Stimulated activated CD8-positive, alpha-beta memory T cell treated with anti-CD3 and anti-CD28 coated beads, Interleukin-7, amount 100 ng/mL, for 4 hours (primary cell): ENCODE data around the gene VPS37D.
"Not testable (repeated sequence)": the region's sequence is repeated elsewhere in the genome, so short reads cannot be mapped to it uniquely, and the experiment has no call there.

ENCODE experiments used
- DNase-seq, 2 donors: peaks; one replicate each; pipeline ENCODE4 v3.0.0-alpha.2; 2020; ENCODE audit warnings: low read depth in 2 of 2

Gene VPS37D

DNA sequence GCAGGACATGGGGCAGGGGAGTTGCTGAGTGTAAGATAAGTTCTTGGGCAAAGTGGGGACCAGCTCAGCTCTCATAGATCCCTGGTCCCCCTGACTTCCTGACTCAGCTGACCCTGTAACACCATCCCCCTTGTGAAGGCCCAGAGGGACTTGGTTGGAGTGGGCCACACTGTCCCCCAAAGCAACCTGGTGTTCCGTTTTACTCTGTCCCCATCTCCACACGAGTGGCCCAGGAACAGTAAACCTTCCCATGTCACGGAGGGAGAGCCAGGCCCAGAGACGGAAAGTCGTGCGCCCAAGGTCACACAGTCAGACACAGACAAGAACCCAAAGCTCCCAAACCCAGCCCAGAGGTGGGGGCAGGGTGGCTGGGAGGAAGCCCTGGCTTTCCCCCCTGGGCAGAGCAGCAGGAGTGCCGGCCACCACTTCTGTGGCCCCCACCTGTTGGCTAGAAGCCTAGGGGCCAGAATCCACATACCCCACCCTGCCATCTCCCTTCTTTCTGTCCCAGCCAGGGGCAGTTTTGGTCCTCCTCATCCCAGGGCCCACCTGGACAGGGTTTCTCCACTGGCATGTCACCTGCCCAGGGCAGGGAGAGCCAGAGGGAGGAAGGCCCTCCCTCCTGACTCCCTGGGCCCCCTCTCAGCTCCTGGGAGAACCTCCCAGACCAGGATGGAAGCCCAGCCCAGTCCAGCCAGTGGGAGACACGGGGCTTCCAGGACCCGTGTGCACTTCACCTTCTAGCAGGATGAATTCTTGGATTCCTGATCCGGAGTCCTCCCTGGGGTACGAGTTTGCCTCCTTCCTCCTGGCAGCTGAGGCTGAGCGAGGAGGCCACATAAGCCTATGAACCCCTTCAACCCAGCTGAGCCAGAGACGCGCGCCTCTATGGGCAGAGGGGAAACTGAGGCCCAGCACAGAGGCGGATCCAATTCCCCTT is 20.6 kb upstream of the VPS37D start:
- DNase-seq, result no peak

DNA sequence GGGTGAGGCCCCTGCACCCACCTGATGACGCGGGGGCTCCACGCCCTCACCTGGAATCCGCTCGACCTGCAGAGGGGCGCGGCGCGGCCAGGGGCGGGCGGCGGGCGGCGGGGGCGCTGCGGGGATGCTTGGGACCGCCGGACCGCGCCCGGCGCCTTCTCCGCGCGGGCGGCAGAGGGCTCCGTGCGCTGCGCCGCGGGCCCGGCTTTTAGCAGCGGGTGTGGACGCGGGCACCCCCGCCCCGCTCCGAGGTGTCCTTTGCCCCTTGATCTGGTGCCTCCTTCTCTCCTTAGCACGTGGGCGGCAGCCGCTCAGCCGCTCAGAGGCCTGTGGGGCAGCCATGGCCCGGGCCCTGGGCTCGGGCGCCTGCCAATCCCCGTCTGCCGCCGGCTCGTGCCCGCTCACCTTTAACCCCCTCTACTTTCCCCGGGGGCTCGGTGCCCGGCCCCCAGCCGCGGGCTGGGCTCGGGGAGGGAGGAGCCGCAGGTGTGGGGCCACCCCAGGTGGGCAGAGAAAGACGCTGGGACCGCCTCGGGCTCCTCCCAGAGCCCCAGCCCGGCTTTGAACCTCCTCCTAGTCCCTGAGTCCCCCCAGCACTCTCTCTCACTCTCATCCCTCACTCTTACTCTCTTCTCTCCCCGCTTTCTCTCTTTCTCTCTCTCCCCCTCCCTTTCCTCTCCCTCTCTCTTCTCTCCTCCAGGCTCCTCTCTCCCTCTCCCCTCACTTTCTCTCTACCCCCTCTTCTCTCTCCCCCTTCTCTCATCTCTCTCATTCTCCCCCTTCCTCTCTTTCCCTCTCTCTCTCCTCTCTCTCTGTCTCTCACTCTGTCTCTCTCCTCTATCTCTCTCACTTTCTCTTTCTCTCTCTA is 19.7 kb upstream of the VPS37D start:
- DNase-seq, result peak in 1 of 2 donors; percentile 19

DNA sequence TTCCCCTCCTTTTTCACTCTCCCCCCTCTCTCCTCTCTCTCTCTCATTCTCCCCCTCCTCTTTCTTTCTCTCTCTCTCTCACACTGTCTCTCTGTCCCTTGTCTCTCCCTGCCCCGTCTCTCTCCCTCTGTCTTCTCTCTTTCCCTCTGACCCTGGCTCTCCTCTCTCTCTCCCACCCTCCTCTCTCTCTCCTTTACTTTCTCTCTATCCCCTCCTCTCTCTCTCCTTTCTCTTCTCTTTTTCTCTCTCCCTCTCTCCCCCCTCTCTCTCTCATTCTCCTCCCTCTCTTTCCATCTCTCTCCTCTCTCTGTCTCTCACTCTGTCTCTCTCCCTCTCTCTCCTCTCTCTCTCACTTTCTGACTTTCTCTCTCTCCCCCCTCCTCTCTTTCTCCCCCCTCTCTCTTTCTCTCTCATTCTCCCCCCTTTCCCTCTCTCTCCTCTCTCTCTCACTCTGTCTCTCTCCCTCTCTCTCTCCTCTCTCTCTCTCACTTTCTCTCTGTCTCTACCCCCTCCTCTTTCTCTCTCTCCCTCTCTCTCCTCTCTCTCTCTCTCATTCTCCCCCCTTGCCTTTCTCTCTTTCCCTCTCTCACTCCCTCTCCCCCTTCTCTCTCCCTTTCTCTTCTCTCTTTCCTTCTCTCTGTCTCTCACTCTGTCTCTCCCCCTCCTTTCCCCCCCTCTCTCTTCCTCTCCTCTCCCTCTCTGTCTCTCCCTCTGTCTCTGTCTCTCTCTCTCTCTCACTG is 18.9 kb upstream of the VPS37D start:
- DNase-seq, result no peak

DNA sequence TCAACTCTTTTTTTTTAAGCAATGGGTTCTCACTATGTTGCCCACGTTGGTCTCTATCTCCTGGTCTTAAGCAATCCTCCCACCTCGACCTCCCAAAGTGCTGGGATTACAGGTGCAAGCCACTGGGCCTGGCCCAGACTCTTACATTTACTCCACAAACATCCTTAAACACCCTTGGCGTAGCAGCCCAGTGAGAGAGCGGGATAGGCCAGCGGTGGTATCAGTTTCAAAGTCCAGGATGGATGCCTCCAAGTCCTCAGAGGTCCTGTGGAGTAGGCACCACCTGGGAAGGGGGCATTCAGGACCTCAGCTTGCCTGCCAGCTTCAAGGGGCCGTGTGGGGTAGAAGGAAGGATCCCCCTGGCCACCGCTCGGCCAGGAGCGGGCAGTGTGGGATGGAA is 18.1 kb upstream of the VPS37D start:
- no peak for DNase-seq

DNA sequence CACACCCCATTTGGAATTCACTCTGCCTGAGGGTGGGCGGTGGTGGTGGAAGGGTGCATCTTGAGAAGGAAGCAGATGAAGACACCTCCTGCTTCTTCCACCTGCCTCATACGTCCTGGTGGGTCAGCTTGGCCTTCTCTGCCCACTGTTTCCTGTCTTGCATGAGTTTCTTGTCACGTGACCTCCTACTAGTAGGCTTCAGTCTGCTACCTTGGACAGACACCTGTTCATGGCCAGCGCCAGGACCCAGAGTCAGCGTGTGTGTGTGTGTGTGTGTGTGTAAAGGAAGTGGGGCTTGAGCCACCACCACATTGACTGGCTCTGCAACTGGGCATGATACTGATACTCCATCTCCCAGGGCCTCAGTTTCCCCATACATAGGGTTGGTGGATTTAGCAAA is 17.1 kb upstream of the VPS37D start:
- no peak for DNase-seq

DNA sequence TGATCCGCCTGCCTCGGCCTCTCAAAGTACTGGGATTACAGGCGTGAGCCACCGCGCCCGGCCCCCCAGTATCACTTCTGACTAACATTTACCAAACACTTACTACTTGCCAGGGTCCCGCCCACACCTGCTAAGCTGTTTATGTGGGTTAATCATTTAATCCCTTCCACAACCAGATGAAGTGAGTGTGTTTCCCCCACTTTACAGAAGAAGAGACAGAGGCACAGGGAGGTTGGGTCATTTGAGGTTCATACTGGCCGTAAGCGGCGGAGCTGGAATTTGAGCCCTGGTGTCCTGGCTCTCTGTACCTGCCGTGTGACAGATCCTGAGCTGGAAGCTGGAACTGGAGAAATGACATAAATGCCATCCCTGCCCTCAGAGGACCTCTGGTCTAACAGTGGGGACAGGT is 15.1 kb upstream of the VPS37D start:
- DNase-seq, result no peak

DNA sequence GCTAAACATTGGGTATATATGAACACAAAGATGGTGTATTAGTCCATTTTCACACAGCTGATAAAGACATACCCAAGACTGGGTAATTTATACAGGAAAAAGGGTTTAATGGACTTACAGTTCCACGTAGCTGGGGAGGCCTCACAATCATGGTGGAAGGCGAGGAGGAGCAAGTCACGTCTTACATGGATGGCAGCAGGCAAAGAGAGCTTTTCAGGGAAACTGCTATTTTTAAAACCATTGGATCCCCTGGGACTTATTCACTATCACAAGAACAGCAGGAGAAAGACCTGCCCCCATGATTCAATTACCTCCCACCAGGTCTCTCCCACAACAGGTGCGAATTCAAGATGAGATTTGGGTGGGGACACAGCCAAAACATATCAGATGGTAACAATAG is 12.3 kb upstream of the VPS37D start:
- not testable (repeated sequence) for DNase-seq

DNA sequence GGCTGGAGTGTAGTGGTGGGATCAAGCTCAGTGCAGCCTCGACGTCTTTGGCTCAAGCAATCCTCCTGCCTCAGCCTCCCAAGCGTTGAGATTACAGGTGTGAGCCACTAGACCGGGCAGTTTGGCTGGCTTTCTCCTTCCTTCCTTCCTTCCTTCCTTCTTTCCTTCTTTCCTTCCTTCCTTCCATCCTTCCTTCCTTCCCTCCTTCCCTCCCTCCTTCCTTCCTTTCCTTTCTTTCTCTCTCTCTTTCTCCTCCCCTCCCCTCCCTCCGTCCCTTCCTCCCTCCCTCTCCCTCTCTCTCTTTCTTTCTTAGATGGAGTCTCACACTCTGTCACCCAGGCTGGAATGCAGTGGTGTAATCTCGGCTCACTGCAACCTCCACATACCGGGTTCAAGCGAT is 7.6 kb upstream of the VPS37D start:
- DNase-seq, result no peak

DNA sequence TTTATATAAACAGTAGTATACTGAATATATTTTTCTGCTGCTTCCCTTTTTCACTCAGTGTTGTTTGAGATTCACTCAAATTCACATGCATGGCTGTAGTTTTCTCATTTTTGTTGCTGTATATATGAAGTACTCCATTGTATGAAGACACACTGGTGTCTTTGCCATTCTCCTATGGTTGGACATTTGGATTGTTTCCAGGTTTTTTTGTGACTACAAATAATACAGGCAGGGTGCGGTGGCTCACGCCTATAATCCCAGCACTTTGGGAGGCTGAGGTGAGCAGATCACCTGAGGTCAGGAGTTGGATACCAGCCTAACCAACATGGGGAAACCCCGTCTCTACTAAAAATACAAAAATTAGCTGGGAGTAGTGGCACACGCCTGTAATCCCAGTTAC is 7.0 kb upstream of the VPS37D start:
- not testable (repeated sequence) for DNase-seq

DNA sequence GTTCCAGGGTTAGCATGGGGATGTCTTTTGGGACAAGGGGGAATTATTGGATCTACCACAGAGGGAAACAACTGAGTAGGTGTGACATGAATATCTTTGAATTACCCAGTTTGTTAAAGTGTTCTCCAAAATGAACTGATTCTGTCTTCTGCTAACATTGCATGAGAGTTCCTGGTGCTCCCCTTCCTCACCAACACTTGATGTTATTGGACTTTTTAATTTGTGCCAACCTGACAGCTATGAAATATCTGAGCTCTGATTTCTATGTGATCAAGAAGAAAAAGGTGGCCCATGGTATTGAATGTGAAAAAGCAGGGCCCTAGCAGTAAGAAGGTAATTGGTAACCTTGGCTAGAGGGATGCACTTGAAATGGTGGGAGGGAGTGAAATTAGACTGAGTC is 4.6 kb upstream of the VPS37D start:
- DNase-seq, result no peak

DNA sequence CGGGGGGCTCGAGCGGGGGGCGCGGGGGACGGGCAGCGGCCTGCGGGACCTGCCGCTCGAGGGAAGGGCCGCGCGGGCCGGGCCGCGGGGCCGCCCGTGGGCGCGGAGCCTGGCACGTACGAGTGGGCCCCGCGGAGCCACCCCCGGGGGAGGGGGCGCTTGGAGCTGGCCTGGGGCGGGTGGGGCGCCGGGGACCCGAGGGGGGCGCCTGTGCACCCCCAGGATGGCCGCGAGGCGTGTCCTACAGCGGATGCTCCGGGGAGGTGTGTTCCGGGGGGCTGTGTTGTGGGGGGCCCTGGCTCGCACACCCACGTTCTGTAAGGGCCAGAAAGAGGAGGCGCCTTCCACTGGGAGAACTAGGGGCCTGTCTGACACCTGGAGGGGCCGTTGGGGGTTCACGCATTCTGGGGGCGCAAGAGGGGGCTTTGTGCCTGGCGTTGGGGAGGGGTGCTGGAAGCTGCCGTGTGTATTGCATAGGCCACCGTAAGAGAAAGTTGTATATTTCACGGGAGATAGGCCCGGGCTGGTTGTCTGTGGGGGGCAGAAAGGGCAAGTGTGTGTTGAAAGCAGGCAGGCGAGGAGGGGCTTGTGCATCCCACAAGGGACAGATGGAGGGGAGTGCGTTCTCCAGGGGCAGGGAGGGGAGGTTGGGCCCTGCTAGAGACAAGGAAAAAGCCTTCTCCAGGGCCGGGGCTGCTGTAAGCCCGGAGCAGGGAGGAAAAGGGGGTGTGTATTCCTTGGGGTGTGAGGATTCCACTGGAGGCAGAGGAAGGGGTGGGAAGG is 663 bp downstream of the VPS37D start:
- DNase-seq, result no peak

DNA sequence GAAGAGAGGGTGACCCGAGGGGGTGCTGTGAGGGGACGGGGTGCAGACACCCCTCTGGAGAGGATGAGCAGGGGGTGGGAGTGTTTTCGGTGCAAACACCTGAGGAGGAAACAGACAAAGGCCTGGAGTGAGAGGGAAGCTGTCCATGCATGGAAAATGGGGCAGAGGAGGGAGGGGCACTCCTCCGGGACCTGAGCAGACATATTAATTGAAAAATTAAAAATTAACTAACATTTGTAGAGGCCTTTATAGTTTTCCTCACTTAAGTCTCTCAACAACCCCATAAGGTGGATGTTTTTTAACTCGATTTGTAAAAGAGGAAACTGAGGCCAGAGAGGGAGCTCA is 1.2 kb downstream of the VPS37D start:
- no peak for DNase-seq

DNA sequence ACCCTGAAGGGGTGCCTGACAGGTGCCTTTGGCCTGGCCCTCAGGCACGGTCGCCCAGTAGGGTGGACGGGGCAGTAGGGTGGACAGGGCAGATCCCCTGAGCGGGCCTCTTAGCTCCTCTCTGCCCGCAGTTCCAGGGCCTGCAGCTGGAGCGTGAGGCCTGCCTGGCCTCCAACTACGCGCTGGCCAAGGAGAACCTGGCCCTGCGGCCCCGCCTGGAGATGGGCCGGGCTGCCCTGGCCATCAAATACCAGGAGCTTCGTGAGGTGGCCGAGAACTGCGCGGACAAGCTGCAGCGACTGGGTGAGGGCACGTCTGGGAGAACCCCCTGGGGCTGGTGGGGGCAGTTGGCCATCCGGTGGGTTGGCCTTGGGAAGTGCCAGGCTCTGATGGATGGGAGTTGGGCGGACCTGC is 1.7 kb downstream of the VPS37D start:
- DNase-seq, result no peak

DNA sequence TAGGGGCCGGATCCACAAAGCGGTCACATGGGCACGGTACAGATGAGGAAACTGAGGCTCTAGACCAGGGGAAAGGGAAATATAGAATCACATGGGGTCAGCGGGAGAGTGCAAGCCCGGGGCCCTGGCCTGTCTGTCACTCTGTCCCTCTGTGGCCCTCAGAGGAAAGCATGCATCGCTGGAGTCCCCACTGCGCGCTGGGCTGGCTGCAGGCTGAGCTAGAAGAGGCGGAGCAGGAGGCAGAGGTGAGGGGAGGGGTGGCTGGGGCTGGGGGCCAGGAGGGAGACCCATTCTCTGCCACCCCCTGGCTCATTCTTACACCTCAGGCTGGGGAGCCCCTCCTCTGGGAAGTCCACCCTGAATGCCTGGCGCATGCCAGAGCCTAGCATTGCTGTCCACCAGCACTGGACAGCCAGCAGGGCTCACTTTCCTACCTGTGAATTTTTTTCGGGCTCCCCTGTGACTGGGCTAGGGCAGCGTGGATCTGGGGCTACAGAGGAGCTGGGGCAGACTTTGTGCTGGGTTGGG is 2.3 kb downstream of the VPS37D start:
- no peak for DNase-seq

DNA sequence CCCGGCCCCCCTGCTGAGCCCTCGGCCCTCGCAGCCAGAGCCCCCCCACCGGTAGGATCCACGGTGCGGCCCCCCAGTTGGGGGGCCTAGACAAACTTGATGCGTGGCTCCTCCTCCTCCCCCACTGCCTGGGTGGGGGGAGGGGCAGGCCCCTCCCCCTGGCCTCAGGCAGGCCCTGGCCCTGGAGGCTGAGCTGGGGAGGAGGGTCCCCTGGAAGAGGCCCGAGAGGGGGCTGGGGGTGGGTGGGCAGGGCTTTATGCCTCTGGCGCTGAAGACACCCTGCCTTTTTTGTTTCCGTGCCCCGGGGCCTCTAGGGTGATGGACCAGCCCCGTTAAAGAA is 3.7 kb downstream of the VPS37D start:
- DNase-seq, result no peak

DNA sequence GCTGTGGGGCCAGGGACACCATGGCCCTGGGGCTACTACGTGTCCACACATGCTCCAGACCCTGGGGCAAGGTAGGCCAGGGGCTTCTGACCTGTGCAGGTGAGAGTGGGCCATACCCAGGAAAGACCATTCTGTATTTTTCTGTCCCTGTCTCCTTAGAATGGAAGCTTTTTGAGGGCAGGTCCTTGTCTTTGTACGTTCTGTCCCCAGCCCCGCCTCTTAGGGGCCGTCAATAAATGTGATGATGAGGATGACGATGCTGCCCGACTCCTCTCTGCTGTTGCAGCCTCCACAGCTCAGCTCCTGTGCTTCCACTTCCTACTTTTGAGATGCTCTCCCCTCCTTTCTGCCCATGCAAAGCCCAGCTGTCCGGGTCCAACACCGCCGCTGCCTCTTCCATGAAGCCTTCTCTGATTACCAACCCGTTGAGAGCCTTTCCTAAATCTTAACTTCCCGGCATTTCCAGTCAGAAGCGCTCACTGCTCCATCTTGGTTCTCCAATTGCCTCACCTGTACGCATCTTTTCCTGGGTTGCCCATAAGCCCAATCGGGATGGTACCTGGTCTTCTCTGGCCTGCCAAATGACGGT is 4.3 kb downstream of the VPS37D start:
- DNase-seq, result no peak

DNA sequence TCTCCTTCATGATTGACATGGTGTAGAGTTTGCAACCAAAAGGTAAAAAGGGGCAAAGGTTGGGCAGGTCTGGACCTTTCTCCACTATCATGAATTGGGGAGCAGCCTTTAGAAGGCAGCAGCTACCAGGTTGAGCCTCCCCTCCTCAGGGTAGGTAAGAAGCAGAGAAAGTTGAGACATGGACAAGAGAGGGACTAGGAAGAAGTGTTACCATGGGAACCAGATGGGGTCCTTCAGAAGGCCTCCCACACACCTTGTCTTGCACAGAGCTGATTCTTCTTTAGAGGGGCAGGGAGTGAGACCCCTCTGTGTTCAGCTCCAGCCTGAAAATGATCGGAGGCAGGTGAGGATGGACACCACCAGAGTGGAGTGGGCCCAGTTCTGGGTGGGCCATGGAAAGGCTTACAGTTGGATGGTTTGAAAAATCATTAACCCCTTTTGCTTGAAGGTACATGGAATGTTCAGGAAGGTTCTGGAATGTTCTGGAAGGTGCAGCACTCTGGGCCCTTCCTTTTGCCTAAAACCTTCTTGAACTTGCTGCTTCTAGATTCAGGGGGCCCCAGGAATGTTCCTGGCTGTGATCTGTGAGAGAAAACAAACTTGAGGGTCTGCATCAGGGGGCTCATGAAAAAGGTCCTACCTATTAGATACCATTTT is 7.0 kb downstream of the VPS37D start:
- DNase-seq, result no peak

DNA sequence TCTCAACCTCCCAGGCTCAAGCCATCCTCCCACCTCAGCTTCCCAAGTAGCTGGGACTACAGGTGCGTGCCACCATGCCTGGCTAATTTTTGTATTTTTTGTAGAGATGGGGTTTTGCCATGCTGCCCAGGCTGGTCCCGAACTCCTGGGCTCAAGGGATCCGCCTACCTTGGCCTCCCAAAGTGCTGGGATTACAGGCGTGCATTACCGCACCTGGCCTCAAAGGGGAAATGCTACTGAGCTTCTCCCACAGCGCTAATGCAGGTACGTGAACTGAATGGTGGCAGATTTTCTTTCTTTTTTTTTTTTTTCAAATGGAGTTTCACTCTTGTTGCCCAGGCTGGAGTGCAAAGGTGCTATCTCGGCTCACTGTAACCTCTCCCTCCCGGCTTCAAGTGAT is 8.4 kb downstream of the VPS37D start:
- not testable (repeated sequence) for DNase-seq

DNA sequence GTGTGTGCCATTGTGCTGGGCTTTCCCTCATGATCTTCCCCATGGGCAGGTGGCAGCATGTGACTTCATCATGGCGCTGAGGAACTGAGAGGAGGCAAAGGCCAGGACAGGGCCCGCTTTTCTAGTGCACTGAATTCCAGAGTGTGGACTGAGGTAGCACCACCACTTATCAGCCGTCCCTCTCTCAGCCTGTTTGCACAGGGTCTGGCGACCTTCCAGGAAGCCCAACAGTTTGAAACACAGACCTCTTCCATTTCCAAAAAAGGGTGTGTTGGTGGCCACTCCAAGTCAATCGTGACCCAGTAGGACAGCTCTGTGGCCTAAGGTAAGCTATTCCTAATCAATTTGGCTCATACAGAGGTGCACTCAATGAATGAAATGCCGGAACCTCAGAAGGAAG is 11.2 kb downstream of the VPS37D start:
- DNase-seq, result no peak

DNA sequence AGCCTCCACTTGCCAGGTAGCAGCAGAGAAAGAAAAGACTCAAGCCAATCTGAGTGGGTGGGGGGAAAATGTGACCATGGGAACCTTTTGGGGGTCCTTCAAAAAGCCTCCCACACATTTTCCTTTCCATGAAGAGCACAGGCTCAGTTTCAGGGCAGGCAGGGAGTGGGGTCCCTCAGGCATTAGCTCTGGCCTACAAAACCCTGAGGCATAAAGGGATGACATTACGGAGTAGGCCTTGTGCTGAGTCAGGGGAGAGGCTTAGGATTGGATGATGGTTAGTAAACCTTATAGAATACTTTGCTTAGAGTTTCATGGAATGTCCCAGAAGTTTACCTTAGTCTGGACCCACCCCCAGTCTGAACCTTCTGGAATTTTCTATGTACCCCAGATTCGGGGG is 12.1 kb downstream of the VPS37D start:
- DNase-seq, result no peak
